ENCODE measurements around the gene ZNF730. TPM values are rescaled to one million over a fixed set of nuclear protein-coding genes. Genes with fewer than 3 reads are reported as not detected.
"Not testable (repeated sequence)": the region's sequence is repeated elsewhere in the genome, so short reads cannot be mapped to it uniquely, and the experiment has no call there.

ZNF730 gene
- 19.6 and 24.9 TPM in 2 replicates for total RNA-seq (2014; rRNA removed; shearing (Covaris generic))

- H3K27ac ChIP-seq, result peak within 1 kb of the TSS; percentile 93
- peaks cover 24% of the 10 kb centered on the region for H3K36me3 ChIP-seq
- no peaks in the 10 kb centered on the region for H3K4me1 ChIP-seq
- H3K27me3 ChIP-seq, result no peaks in the 10 kb centered on the region
- peaks cover 9% of the 10 kb centered on the region for H3K9me3 ChIP-seq (replicated peaks)
- peak within 1 kb of the TSS; percentile 70 for H3K4me3 ChIP-seq
- DNase-seq, result peak; percentile 94 to 95
Observed at GRCh38 chr19:23116802-23117571, at the start of gene ZNF730. Gene ZNF730 (plus strand): TSS chr19:23117025. CDS start chr19:23117174, 149 bp downstream.

- Histone ChIP-seq H3K4me1 (no peaks in the 10 kb centered on the region), H3K27me3 (no peaks in the 10 kb centered on the region), H3K27ac (no peak overlapping the region), H3K36me3 (no peaks in the 10 kb centered on the region), H3K4me3 (no peak overlapping the region), H3K9me3 (replicated peaks) (peaks cover 4% of the 10 kb centered on the region)
- DNase-seq, result no peak
Observed at GRCh38 chr19:23070353-23071146, 46.3 kb upstream of the ZNF730 start.

GRCh38 chr19:23071147-23071511 is 45.7 kb upstream of the ZNF730 start:
- Histone ChIP-seq H3K4me3 (no peak overlapping the region), H3K9me3 (replicated peaks) (peaks cover 6% of the 10 kb centered on the region), H3K36me3 (peaks cover 2% of the 10 kb centered on the region), H3K27ac (no peak overlapping the region), H3K27me3 (no peaks in the 10 kb centered on the region), H3K4me1 (no peaks in the 10 kb centered on the region)
- no peak for DNase-seq

GRCh38 chr19:23075031-23075733 is 41.6 kb upstream of the ZNF730 start:
- peaks cover 13% of the 10 kb centered on the region for H3K36me3 ChIP-seq
- no peaks in the 10 kb centered on the region for H3K27me3 ChIP-seq
- H3K4me1 ChIP-seq, result no peaks in the 10 kb centered on the region
- H3K4me3 ChIP-seq, result peak overlapping the region; percentile 91
- H3K9me3 ChIP-seq (replicated peaks), result peaks cover 12% of the 10 kb centered on the region
- DNase-seq, result peak; percentile 90 to 94
- peak overlapping the region; percentile 92 for H3K27ac ChIP-seq

GRCh38 chr19:23077776-23078175 is 39.0 kb upstream of the ZNF730 start:
- H3K27me3 ChIP-seq, DNase-seq, H3K27ac ChIP-seq, H3K4me1 ChIP-seq, H3K4me3 ChIP-seq: not testable (repeated sequence)
- Histone ChIP-seq H3K36me3 (peaks cover 22% of the 10 kb centered on the region), H3K9me3 (replicated peaks) (peaks cover 15% of the 10 kb centered on the region)

GRCh38 chr19:23093832-23094231 is 23.0 kb upstream of the ZNF730 start:
- Histone ChIP-seq H3K27ac (no peak overlapping the region), H3K27me3 (no peaks in the 10 kb centered on the region), H3K9me3 (replicated peaks) (peaks cover 13% of the 10 kb centered on the region; the same call in 1 of the 2 replicates), H3K36me3 (peaks cover 93% of the 10 kb centered on the region), H3K4me3 (no peak overlapping the region), H3K4me1 (no peaks in the 10 kb centered on the region)
- DNase-seq, result no peak

- DNase-seq, result no peak
- Histone ChIP-seq H3K4me3 (no peak overlapping the region), H3K9me3 (replicated peaks) (peaks cover 9% of the 10 kb centered on the region; the same call in 1 of the 2 replicates), H3K27me3 (no peaks in the 10 kb centered on the region), H3K36me3 (peaks cover 92% of the 10 kb centered on the region), H3K4me1 (no peaks in the 10 kb centered on the region), H3K27ac (no peak overlapping the region)
Observed at GRCh38 chr19:23095418-23095817, 21.4 kb upstream of the ZNF730 start.

- no peaks in the 10 kb centered on the region for H3K27me3 ChIP-seq
- no peak overlapping the region for H3K27ac ChIP-seq
- H3K9me3 ChIP-seq (replicated peaks), result no peaks in the 10 kb centered on the region; the same call in 1 of the 2 replicates
- peaks cover 87% of the 10 kb centered on the region for H3K36me3 ChIP-seq
- no peaks in the 10 kb centered on the region for H3K4me1 ChIP-seq
- no peak for DNase-seq
- no peak overlapping the region for H3K4me3 ChIP-seq
Observed at GRCh38 chr19:23098286-23098685, 18.5 kb upstream of the ZNF730 start.

GRCh38 chr19:23098988-23099387 is 17.8 kb upstream of the ZNF730 start:
- Histone ChIP-seq H3K27me3 (no peaks in the 10 kb centered on the region), H3K4me1 (no peaks in the 10 kb centered on the region), H3K4me3 (no peak overlapping the region), H3K27ac (no peak overlapping the region), H3K9me3 (replicated peaks) (no peaks in the 10 kb centered on the region; the same call in 1 of the 2 replicates), H3K36me3 (peaks cover 86% of the 10 kb centered on the region)
- DNase-seq, result no peak

- Histone ChIP-seq H3K27me3 (no peaks in the 10 kb centered on the region), H3K27ac (no peak overlapping the region), H3K4me1 (no peaks in the 10 kb centered on the region)
Observed at GRCh38 chr19:23099966-23100365, 16.9 kb upstream of the ZNF730 start.

GRCh38 chr19:23101241-23101640 is 15.6 kb upstream of the ZNF730 start:
- no peak overlapping the region for H3K4me3 ChIP-seq
- no peak overlapping the region for H3K27ac ChIP-seq
- H3K9me3 ChIP-seq (replicated peaks), result no peaks in the 10 kb centered on the region; the same call in 1 of the 2 replicates
- no peak for DNase-seq
- H3K36me3 ChIP-seq, result peaks cover 75% of the 10 kb centered on the region
- no peaks in the 10 kb centered on the region for H3K27me3 ChIP-seq
- no peaks in the 10 kb centered on the region for H3K4me1 ChIP-seq

More at GRCh38 chr19:23099966-23100365, 16.9 kb upstream of the ZNF730 start:
- Histone ChIP-seq H3K4me3 (no peak overlapping the region), H3K36me3 (peaks cover 80% of the 10 kb centered on the region), H3K9me3 (replicated peaks) (no peaks in the 10 kb centered on the region; the same call in 1 of the 2 replicates)
- no peak for DNase-seq

GRCh38 chr19:23118400-23118799 is 1.6 kb downstream of the ZNF730 start:
- no peaks in the 10 kb centered on the region for H3K4me1 ChIP-seq
- peak overlapping the region; percentile 70 for H3K4me3 ChIP-seq
- peaks cover 37% of the 10 kb centered on the region for H3K36me3 ChIP-seq
- H3K9me3 ChIP-seq (replicated peaks), result peaks cover 9% of the 10 kb centered on the region
- DNase-seq, result peak; percentile 11 to 44
- no peak overlapping the region for H3K27ac ChIP-seq
- H3K27me3 ChIP-seq, result no peaks in the 10 kb centered on the region

- peaks cover 35% of the 10 kb centered on the region for H3K36me3 ChIP-seq
- H3K9me3 ChIP-seq (replicated peaks); DNase-seq; H3K27me3 ChIP-seq; H3K4me1 ChIP-seq; H3K27ac ChIP-seq; H3K4me3 ChIP-seq: not testable (repeated sequence)
Observed at GRCh38 chr19:23134211-23134610, 17.4 kb downstream of the ZNF730 start.

GRCh38 chr19:23145617-23146415 is 29.0 kb downstream of the ZNF730 start:
- peaks cover 33% of the 10 kb centered on the region for H3K36me3 ChIP-seq

More at GRCh38 chr19:23145617-23146415, 29.0 kb downstream of the ZNF730 start:
- Histone ChIP-seq H3K4me3 (no peak overlapping the region), H3K27ac (no peak overlapping the region), H3K4me1 (no peaks in the 10 kb centered on the region), H3K9me3 (replicated peaks) (peaks cover 42% of the 10 kb centered on the region), H3K27me3 (no peaks in the 10 kb centered on the region)
- no peak for DNase-seq
